NCI-H510A (cell line): ENCODE data around the gene FKBP4.

Experiments
- DNase-seq: peaks from one replicate; lab custom pipeline; 2025; lab: John Stamatoyannopoulos, UW

Gene FKBP4

DNA sequence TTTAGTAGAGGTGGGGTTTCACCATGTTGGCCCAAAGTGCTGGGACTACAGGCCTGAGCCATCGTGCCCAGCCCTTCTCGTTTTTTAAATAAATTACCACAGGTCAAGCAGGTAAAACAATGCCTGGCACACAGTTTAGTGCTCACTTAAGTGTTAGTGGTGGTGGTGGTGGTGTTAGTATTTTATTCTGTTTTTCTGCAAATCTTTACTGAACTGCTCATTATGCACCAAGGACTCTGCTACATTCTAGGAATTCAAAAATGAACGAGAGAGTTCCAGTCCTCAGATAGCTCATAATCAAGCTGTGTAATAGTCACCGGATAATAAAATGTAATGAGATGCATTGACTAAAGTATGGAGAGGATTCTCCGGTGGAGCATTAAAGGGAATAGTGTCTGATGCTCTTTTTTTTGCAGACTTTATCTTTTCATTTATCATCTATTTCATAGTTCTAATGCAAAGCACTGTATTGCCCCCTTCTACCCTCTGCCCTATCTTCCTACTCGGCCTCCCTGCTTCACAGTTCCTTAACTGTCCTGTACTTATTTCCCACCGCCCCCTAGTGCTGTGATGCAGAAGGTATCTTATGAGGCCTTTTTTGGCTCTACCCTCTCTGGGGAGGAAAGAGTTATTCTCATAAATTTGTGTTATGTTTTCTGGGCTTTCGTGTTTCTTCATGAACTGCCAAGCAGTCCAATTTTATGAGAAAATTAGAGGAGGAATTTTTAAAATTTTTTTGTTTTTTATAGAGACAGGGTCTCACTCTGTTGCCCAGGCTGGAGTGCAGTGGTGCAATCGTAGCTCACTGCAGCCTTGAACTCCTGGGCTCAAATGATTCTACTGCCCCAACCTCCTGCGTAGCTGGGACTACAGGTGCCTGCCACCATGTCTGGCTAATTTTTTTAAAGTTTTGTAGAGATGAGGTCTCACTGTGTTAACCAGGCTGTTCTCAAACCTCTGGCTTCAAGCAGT is 18.7 kb downstream of the FKBP4 start:
- DNase-seq = peak; percentile 15

DNA sequence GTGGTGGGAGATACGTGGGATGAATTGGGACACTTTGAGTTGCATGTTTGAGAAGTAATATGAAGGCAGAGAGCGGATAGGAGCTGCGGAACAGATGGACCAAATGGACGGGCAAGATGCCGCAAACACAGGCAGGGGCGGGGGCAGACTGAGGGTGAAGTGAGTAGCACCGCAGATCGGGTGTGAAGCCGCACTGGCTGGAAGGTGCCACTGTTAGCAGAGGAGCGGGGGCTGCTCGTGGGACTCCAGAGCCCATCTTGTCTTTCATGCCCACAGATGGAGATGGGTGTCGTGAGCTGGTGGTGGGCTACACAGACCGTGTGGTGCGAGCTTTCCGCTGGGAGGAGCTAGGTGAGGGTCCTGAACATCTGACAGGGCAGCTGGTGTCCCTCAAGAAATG is 25.0 kb downstream of the FKBP4 start:
- DNase-seq = no peak

DNA sequence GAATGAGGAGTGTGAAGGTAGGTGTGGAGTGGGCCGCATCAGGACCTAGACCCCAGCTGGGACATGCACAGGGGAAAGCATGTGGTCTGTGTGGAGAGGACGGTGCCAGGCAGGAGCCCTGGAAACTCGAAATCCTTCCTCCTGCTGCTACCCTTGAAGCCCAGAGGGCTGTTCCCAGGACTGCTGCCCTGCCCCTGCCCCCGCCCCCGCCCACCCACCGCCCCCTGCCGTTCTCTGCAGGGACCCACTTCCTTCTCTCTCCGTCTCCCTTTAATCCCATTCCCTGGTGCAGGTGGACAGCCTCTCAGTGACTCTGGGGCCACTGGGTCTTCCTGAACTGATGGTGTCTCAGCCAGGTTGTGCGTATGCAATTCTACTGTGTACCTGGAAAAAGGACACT is 25.7 kb downstream of the FKBP4 start:
- no peak for DNase-seq

DNA sequence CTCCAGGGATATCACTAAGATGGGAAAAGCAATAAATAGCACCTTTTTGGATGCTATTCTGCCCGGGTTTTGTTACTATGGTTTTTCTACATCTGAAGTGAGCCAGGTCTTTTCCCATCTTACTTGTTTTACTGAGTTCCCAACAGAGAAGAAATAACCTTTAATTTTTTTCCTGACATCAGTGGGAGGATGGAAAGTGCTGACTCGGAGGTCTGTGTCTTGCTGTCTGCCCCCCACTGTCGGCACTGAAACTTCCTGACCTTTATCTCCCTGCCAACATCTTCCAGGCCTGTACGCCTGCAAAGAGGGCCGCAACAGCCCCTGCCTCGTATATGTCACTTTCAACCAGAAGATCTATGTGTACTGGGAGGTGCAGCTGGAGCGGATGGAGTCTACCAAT is 28.7 kb downstream of the FKBP4 start:
- DNase-seq = no peak

DNA sequence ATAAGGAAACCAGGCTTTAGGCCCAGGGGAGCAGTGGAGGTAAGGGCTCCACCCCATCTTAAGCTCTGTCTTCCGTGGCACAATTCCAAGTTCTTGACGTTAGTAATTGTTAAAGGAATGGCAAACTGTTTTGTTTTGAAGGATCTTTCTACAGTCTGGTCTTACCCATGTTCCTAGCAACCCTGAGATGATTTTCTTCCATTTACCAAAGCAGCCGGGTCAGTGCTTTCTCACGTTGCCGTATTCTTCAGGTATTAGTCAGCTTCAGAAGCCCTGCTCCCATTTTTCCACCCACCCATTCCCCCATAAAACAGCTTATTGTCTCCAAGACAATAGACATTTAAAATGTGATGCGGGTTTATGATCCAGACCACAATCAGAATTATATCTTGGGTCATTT is 29.8 kb downstream of the FKBP4 start:
- no peak for DNase-seq

DNA sequence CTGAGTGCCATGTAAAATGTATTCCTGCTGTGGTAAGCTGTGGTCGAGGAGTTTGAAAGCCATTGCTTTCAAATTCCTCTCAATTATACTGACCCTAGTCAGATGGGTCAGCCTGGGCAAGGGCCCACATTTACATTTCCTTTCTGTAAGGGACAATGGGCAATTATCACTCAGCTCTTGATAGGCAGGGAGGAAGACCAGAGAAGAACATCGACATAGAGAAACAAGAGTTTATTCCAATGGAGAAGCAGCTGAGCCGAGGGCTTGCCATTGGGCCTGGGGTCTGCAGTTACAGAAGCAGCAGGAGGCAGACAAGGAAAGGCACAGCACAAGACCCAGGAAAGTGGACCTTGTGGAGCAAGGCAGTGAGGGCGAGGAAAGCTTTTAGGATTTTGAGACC is 30.4 kb downstream of the FKBP4 start:
- DNase-seq = no peak

DNA sequence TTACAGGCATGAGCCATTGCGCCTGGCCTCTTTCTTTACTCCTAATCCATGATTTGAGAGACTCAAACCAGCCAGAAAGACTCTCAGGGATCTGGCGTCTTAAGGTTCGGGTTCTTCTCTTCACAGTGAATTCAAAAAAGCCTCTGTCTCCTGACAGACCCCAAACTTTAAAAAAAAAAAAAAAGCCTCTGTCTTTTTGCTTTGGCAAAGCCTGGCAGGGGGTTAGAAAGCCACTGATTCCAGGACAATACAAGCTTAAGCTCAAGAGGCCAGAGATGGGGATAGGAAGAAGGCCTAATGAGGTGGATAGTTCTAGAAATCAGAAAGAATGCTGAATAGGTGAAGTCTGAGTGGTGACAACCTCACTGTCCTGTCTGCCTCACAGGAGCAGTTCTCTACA is 31.3 kb downstream of the FKBP4 start:
- no peak for DNase-seq

DNA sequence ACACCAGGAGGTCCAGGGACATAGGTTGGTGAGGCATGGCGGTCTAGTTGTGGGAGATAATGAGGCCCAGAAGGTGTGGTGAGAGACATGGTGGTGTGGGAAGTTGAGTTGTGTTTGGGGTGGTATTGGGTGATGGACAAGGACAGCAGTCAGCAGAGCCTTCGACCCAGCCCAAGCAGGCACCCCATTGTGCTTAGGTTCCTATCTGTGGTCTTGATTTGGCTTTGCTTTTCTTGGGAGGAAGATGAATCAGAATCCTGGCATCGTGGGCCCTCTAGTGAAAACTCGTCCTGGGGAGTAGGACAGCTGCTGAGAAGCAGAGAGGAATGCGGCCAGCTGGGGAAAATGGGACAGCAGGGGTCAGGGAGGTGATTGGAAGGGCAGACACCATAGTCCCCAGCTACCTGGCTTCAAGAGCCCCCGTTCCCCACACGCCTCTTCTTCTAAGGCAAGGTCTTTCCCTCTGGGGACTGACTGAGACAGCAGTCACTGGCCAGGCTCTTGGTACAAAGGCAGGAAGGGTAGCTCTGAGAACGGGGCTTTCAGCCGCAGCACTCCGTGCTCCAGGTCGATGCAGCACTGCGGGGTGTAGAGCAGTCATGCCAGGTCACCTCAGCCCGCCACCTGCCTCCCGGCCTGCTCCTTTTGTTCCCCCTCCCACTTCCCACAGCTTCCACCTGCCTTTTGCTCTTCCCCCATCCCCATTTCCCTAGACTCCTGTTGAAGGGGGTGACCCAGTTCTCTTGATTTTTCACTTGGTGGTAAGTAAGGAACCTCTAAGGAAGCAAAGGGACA is 32.1 kb downstream of the FKBP4 start:
- DNase-seq = no peak

DNA sequence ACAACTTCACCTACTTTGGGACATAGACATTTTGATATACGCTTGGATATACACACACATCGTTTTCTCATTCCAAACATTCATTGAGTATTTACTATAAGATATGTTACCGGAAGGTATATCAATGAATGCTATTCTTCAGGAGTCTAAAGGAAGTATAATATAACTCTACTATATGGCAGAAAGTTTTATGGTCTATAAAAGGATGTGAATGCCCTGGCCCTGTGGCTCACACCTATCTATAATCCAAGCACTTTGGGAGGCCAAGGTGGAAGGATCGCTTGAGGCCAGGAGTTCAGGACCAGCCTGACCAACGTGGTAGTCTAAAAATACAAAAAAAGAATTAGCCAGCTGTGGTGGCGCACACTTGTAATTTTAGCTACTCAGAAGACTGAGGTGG is 34.5 kb downstream of the FKBP4 start:
- DNase-seq = no peak

DNA sequence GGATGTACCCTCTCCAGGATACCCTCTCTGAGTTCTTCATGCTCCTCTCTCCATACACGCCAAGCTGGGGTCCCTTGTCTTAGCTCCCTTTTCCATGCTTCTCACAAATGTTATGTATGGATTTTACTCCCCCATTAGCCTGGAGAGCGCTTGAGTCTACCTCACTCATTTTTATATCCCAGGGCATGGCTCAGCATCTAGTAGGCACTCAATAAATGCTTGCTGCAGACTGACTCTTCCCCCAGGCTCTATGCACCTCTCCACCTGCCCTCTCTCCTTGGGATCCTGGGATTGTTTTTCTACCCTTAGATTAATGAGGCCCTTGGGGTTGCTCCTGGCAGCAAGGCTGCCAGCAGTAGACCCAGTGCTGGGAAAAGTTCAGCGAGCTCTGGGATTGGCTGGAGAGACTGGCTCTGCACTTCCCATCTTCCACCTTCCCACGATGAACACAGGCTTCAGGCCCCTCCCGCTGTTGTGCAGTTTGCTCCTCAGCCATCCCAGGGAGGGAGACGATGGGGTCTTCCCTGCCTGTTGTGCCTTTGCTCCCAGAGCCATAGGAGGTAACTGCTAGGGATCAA is 37.9 kb downstream of the FKBP4 start:
- DNase-seq = no peak

DNA sequence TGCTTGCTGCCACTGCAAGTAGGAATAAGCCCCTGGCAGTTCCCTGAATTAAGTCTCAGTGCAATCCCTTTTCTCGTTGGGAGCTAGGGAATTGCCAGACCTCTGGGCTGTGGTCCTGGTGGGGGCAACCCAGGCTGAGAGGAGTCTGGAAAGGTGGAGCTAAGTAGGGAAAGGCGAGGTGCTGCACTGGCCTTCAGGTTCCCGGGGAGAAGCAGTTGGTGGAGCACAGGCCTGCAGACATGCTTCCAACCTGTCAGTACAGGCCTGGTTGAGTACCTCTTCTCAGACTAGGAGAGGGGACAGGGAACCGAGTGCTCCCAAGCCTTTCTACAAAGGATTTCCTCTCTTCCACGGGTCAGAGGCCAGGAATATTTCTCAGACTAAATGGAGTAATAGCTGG is 38.6 kb downstream of the FKBP4 start:
- no peak for DNase-seq

DNA sequence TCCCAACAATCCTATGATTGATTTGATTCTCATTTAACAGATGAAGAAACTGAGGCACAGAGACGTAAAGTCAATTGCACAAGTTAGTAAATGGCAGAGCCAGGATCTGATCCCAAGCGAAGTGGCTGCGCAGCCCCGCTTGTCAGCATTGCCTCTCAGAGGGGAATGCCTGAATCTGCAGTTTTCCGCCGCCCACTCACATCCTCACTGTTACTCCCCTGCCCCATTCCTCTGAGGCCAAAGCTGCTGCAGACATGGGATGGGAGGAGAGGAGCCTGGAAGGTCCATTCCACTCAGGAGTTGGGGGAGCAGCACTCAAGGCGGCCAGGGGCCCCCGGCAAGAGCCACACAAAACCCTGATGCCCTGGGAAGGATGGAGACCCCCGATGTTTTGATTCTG is 39.0 kb downstream of the FKBP4 start:
- DNase-seq = no peak

DNA sequence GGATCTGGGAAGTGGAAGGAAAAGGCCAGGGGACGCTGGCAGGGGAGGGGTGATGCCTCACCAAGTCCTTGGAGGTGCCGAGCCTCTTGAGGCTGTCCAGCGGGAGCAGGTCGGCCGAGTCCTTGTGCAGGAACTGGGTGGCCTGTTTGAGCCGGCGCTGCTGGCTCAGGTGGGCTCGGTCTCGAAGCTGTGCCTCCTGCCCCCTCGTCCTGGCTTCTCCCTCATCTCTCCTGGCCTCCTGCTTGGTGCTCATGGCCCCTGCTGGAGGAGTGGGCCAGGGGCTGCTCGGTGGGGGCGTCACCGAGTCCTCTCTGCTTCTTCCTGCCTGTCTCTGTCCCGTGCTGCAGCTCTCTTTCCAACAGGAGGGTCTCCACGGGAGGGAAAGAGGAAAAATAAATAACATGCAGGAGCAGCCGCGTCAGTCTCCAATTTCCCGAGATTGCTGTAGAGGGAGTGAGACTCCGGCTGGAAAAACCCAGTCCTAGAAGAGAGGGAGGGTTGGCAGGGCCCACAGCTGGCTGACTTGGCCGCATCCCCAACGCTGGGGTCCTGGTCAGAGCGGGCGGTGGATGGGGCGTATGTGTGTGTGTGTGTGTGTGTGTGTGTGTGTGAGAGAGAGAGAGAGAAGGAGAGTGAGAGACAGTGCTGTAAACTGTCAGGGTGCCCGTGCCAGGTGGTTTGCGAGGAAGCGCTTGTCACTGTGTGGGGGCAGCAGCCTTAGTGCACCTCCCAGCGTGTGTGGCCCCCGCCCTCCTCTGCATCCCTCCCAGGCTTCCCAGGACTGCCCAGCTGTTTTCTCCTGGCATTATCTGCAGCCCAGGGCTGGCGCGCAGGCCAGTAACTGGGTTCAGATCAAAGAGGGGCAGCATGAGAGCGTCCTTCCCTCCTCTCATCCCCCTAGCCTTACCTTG is 40.1 kb downstream of the FKBP4 start, which contains the start of gene NRIP2:
NRIP2 (minus strand) TSS at position 455 of the 911 bp plus-strand sequence; CDS start at position 403, 52 bp downstream.
- no peak for DNase-seq

DNA sequence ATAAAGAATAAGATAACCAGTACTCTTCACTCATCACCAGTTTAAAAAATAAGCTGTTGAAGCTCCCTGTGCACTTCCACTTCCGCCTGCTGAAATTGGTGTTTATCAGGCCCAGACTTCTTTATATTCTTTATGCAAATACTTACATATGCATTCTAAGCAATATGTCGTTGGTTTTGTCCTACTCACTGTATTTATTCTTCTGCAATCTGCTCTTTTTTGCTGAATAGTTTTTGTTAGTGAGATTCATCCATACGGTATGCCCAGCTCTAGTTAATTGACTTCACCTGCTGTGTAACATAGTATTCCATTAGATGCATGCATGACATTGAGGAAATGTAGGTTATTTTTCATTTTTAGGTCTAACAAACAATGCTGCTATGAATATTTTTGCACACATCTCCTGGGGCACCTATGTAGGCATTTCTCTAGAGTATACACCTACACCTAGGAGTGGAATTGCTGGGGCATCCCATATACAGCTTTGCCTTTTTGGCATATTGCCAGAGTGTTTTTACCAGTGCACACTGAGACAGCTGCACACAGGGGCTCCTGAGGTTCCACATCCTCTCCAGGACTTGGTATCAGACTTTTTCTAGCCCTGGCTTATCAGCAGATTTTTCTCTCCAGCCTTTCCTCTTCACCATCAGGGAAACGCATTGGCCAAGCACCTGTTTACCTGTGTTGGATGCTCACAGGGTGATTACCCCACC is 41.1 kb downstream of the FKBP4 start:
- DNase-seq = no peak

DNA sequence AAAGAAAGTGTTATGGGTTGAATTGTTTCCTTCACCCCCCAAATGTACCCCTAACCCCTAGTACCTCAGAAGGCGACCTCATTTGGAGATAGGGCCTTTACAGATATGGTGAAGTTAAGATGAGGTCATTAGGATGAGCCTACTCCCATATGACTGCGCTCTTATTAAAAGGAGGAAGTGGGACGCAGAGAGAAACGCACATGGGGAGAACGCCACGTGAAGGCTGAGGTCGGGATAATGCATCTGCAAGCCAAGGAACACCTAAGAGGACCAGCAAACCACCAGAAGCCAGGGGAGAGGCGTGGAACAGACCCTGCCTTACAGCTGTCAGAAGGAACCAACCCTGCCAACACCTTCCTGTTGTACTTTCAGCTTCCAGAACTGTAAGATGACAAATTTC is 41.8 kb downstream of the FKBP4 start:
- no peak for DNase-seq

DNA sequence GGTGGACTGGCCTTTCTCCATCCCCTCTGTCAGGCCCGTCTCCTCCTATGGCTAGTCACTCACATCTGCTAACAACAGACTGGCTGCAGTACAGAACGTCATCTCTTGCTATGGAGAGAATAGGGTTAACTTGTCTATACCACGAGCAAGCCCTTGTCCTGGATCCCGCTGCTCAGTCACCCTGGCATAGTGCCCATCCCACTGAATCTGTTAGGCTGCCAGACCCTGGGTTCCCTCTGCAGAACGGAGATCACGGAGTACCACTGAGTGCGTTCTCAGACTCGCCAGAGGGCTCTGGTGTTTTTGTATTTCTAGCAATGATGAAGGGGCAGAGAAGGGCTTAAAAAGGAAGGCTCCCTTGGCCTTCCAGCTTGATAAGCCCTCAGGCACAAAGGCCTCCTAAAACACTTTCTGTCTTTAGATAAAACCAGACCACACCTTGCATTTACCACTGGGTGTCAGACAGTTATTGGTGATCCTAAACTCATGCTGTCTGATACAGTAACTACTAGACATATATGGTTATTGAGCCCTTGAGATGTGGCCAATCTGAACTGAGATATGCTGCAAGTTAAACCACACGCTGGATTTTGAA is 46.4 kb downstream of the FKBP4 start:
- DNase-seq = no peak

DNA sequence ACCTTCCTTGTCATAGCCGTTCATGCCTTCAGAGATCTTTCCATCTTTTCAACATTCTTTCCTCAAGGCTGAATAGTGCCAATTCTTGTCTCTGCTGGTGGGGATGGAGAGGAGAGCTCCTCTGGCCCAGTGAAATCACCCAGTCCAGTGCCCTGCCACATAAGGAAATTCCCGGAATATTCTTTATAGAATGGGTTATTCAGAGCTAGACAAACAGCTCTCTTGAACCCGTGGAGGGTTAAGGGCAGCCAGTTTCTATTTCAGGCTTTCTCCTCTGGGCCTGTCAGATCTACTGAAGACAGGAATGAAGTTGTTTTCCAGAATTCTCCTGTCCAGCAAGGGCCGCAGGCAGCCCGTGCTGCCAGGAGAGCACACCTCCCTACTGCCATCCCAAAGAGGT is 48.2 kb downstream of the FKBP4 start:
- no peak for DNase-seq

DNA sequence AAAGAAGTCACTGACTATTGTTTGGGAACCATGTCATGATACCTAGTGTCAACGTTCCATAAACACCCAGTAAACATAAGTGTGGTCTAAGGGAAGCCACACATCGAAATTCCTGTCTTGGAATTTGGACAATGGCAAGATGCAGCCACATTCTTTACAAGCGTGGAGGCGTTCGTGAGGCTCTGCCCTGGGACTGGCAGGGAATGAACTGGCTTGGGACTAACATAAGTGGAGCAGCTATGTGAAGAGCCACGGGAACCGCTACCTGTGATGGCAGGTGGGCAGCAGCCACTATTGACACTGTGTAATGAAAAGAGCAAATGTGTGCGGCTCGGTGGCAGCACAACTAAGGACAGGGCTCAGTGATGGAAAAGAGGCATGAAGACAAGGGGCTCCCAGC is 50.0 kb downstream of the FKBP4 start:
- DNase-seq = no peak

DNA sequence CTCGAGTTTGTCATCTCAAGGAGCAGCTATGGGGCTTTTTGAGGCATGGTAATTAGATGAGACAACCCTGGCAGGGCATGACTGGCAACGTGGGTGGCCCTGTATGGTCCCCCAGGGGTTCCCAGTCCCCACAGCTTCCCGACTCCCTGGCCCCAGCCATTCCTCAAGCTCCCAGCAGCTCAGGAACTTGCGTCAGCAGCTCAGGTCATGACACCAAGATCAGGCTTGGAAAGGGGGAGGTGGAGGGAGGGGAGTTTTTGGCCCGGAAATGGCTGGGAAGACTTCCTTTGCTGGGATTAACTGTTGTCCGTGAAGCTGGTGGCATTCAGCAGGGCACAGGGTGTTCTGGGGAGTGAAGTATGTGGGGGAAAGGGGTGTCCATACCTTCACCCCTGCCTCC is 50.5 kb downstream of the FKBP4 start:
- DNase-seq = no peak

DNA sequence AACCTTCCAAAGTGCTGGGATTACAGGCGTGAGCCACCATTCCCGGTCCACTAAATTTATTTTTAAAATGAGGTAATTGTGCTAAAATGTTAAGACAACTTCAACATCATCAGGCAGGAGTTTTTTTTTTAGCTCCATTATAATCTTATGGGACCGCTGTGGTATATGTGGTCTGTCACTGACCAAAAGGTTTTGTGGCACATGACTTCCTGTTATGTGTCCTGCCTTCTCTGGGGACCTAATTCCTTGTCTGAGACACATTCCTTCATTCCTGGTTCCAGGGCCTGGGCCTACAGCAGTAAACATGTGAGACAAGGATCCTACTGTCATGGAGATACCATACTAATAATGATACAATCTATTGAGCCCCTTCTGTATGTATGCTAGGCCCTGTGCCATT is 57.2 kb downstream of the FKBP4 start:
- DNase-seq = no peak

DNA sequence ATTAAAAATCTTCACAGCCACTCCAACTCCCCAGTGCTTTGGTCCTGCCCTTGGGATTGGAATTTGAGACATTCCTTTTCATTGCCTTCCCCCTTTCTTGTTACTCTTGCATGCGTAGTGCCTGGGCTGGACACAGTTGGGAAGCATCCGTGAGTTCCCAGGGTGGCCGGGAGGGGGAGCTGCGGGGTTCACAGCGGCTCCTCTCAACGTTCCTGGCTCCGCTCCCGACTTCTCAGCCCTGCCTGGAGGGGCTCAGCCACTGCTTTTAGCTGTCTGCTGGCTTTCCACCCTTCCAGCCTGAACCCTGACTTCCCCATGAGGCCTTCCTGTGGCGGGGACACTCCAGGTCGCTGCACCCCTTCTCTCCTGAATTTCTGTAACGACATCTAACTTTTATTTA is 58.9 kb downstream of the FKBP4 start:
- DNase-seq = peak; percentile 27
